Measurements from ENCODE around the gene ZNF776.

- TF ChIP-seq CTCF (IDR thresholded peaks at IDR 0.05 in 8 of 11, conservative IDR thresholded peaks at IDR 0.05 in 3 of 11) (no peak), POLR2AphosphoS5 (IDR thresholded peaks at IDR 0.05) (no peak), POLR2A (IDR thresholded peaks at IDR 0.05) (no peak)
Measured at GRCh38 chr19:57747472-57747807, 825 bp downstream of the ZNF776 start.

Data from spleen (tissue), 7 donors.